ENCODE results near the gene RLF. TPM values are rescaled to one million over a fixed set of nuclear protein-coding genes. Genes with fewer than 3 reads are reported as not detected.
A peak's percentile ranks its signal among the peaks of the same experiment; 100 is the strongest.

The RLF gene
- total RNA-seq, 2 experiments from 2014 or later, result 42.7 to 44.8 TPM

DNA sequence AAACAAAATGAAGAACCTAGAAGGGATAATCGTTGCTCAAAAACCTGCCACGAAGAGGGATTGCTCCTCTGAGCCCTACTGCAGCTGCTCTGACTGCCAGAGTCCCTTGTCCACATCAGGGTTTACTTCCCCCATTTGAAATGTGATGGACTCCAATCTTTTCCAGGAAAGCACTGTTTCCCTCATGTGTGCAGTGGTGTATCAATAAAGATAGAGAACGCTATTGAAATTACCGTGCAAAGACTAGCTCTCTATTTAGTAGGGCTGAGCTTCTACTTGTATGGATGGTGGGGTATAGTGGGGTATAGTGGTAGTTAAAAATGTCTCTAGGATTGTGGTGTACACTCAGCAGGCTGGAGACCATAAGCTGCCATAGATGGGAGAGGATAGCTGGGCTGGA, 90.3 kb downstream of the RLF start:
- H3K27ac ChIP-seq (ENCODE audit: low read depth in 1 of 2, low read length in 2 of 2), result no peak overlapping the region
- ATAC-seq (ENCODE audit: poor library complexity) (no peak), DNase-seq (no peak)
- intact Hi-C loops (cut with DNase I, micrococcal nuclease), result loop anchor here (10.0 kb wide), 2 partner anchors 123 to 133 kb away; partner anchors contain the start of gene SMAP2 (in 1 of the 2)
- Mint-ChIP-seq H3K9me3 (no peaks in the 10 kb centered on the region), H3K27me3 (no peaks in the 10 kb centered on the region), H3K27ac (no peak overlapping the region), H3K4me1 (ENCODE audit: low read depth) (peaks cover 13% of the 10 kb centered on the region), H3K4me3 (no peak overlapping the region), H3K36me3 (ENCODE audit: low read depth) (no peaks in the 10 kb centered on the region)
- TF ChIP-seq, protein P1, sequence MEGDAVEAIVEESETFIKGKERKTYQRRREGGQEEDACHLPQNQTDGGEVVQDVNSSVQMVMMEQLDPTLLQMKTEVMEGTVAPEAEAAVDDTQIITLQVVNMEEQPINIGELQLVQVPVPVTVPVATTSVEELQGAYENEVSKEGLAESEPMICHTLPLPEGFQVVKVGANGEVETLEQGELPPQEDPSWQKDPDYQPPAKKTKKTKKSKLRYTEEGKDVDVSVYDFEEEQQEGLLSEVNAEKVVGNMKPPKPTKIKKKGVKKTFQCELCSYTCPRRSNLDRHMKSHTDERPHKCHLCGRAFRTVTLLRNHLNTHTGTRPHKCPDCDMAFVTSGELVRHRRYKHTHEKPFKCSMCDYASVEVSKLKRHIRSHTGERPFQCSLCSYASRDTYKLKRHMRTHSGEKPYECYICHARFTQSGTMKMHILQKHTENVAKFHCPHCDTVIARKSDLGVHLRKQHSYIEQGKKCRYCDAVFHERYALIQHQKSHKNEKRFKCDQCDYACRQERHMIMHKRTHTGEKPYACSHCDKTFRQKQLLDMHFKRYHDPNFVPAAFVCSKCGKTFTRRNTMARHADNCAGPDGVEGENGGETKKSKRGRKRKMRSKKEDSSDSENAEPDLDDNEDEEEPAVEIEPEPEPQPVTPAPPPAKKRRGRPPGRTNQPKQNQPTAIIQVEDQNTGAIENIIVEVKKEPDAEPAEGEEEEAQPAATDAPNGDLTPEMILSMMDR (IDR thresholded peaks at IDR 0.05), result no peak
- ChIA-PET POLR2A (no interaction called here), CTCF (no interaction called here)
- no peaks in the 10 kb centered on the region for H3K9me3 ChIP-seq (ENCODE audit: control insufficient read depth in 1 of 2, insufficient read depth in 1 of 2, low read length in 2 of 2)
- no peaks in the 10 kb centered on the region for H3K27me3 ChIP-seq (ENCODE audit: control insufficient read depth in 1 of 2, insufficient read depth in 2 of 2, low read length in 2 of 2)
- peaks cover 7% of the 10 kb centered on the region for H3K4me1 ChIP-seq (ENCODE audit: insufficient read depth, low read length)
- no peaks in the 10 kb centered on the region for H3K36me3 ChIP-seq (ENCODE audit: insufficient read depth, low read length)
- no peak overlapping the region for H3K4me3 ChIP-seq (ENCODE audit: low read length)

DNA sequence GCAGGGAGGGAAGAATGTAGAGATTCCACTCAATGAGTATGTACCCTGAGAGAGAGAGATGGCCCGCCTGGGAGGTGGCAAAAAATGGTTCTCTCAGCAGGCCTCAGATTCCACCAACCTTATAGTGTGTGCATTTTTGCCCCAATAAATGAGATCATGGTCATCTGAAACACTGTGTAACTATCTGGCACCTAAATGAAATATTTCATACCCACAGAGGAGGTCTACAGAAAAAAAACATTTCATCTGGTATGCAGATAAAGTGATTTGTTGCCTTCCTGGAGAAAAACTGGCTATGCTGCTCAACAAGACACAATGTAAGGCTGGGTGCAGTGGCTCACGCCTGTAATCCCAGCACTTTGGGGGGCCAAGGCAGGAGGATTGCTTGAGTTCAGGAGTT, 91.4 kb downstream of the RLF start:
- H3K4me3 ChIP-seq (ENCODE audit: low read length), result no peak overlapping the region
- no peak for ATAC-seq (ENCODE audit: poor library complexity)
- peaks cover 23% of the 10 kb centered on the region for H3K4me1 Mint-ChIP-seq (ENCODE audit: low read depth)
- no peak overlapping the region for H3K4me3 Mint-ChIP-seq
- intact Hi-C loops (cut with DNase I, micrococcal nuclease), result loop anchor here (10.0 kb wide), 2 partner anchors 122 to 132 kb away; partner anchors contain the start of gene SMAP2 (in 1 of the 2)
- no peaks in the 10 kb centered on the region for H3K36me3 ChIP-seq (ENCODE audit: insufficient read depth, low read length)
- TF ChIP-seq, protein P1 (IDR thresholded peaks at IDR 0.05), result no peak
- H3K27me3 ChIP-seq (ENCODE audit: control insufficient read depth in 1 of 2, insufficient read depth in 2 of 2, low read length in 2 of 2), result no peaks in the 10 kb centered on the region
- H3K36me3 Mint-ChIP-seq (ENCODE audit: low read depth), result peaks cover 5% of the 10 kb centered on the region
- H3K4me1 ChIP-seq (ENCODE audit: insufficient read depth, low read length), result peaks cover 7% of the 10 kb centered on the region
- ChIA-PET CTCF (no interaction called here), POLR2A (no interaction called here)
- H3K9me3 Mint-ChIP-seq, result no peaks in the 10 kb centered on the region
- no peak overlapping the region for H3K27ac Mint-ChIP-seq
- H3K9me3 ChIP-seq (ENCODE audit: control insufficient read depth in 1 of 2, insufficient read depth in 1 of 2, low read length in 2 of 2), result no peaks in the 10 kb centered on the region
- H3K27me3 Mint-ChIP-seq, result no peaks in the 10 kb centered on the region
- DNase-seq, result no peak
- no peak overlapping the region for H3K27ac ChIP-seq (ENCODE audit: low read depth in 1 of 2, low read length in 2 of 2)

DNA sequence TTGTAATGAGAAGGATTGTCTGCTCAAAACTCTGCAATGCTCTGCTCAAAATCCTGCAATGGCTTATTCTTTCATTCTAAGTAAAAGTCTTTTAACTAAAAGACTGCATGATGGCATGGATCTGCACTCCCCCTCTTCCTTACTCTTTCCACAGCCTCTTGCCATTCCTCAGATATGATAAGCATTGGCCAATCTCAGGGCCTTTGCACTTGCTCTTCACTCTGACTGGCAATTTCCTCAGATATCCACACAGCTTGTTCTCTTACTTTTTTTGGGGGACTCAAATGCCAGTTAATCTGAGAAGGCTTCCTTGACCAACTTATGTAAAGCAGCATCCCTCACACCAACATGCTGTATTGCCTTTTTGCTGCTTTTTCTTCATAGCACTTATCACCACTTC, 94.0 kb downstream of the RLF start:
- H3K27me3 ChIP-seq (ENCODE audit: control insufficient read depth in 1 of 2, insufficient read depth in 2 of 2, low read length in 2 of 2), result no peaks in the 10 kb centered on the region
- H3K27ac ChIP-seq (ENCODE audit: low read depth in 1 of 2, low read length in 2 of 2), result no peak overlapping the region
- Mint-ChIP-seq H3K9me3 (no peaks in the 10 kb centered on the region), H3K4me3 (no peak overlapping the region), H3K4me1 (ENCODE audit: low read depth) (peaks cover 40% of the 10 kb centered on the region), H3K27ac (peak overlapping the region; percentile 37), H3K36me3 (ENCODE audit: low read depth) (peaks cover 17% of the 10 kb centered on the region), H3K27me3 (no peaks in the 10 kb centered on the region)
- ChIA-PET CTCF (interaction anchor here (1.0 to 1.3 kb wide), 2 partner anchors 60 to 100 kb away, joined by 3 to 5 read pairs; no protein-coding TSS in a partner anchor), POLR2A (no interaction called here)
- peaks cover 27% of the 10 kb centered on the region for H3K4me1 ChIP-seq (ENCODE audit: insufficient read depth, low read length)
- no peaks in the 10 kb centered on the region for H3K9me3 ChIP-seq (ENCODE audit: control insufficient read depth in 1 of 2, insufficient read depth in 1 of 2, low read length in 2 of 2)
- peaks cover 2% of the 10 kb centered on the region for H3K36me3 ChIP-seq (ENCODE audit: insufficient read depth, low read length)
- no peak for DNase-seq
- TF ChIP-seq, protein P1 (IDR thresholded peaks at IDR 0.05), result no peak
- no peak for ATAC-seq (ENCODE audit: poor library complexity)
- intact Hi-C loops (cut with DNase I, micrococcal nuclease), result loop anchor here (5.0 to 10.0 kb wide), 5 partner anchors 120 to 513 kb away; partner anchors contain the start of genes SMAP2 (in 1 of the 2) and ZNF684 (in 1 of the 2)
- no peak overlapping the region for H3K4me3 ChIP-seq (ENCODE audit: low read length)

All from CD4-positive, alpha-beta T cell (primary cell).